K562 (cell line): ENCODE data around the gene AGFG2. TPM values are rescaled to one million over a fixed set of nuclear protein-coding genes. Genes with fewer than 3 reads are reported as not detected.

Experiments used
- ARNT ChIP-seq, 2 experiments: fragments of 450-650 bp; IDR thresholded peaks; 2 replicates each; pipeline ENCODE4 v1.6.1; 2016; ENCODE audit warnings: mild to moderate bottlenecking in 1 of 2
- CCNT2 ChIP-seq: IDR thresholded peaks from 2 replicates; pipeline ENCODE4 v1.6.1; 2011; ENCODE audit warnings: borderline replicate concordance, low read depth, mild to moderate bottlenecking, moderate library complexity, mixed read lengths, low read length; ENCODE audit not compliant: insufficient read length; ENCODE audit errors: extremely low read depth
- DEAF1 ChIP-seq: fragments of 450-650 bp; formaldehyde crosslinking; IDR thresholded peaks from 2 replicates; pipeline ENCODE4 v1.4.0; 2020; ENCODE audit warnings: mild to moderate bottlenecking, moderate library complexity
- ELF4 ChIP-seq: fragments of 450-650 bp; formaldehyde crosslinking; IDR thresholded peaks from 2 replicates; pipeline ENCODE4 v1.4.0; 2022; ENCODE audit warnings: missing genetic modification characterization
- ETV5 ChIP-seq: sonication (generic); formaldehyde crosslinking; IDR thresholded peaks from 2 replicates; pipeline ENCODE4 v1.4.0; 2020; ENCODE audit warnings: low read depth, mild to moderate bottlenecking, missing genetic modification reagents
- HDAC2 ChIP-seq: fragments of 450-650 bp; IDR thresholded peaks from 2 replicates; pipeline ENCODE4 v1.6.1; 2016; ENCODE audit warnings: mild to moderate bottlenecking
- HIVEP1 ChIP-seq: fragments of 250-450 bp; sonication (Bioruptor Pico); IDR thresholded peaks from 2 replicates; pipeline ENCODE4 v1.4.0; 2020; ENCODE audit warnings: mild to moderate bottlenecking
- HMG20A ChIP-seq: fragments of 450-650 bp; formaldehyde crosslinking; conservative IDR thresholded peaks from 2 replicates; pipeline ENCODE4 v1.4.0; 2020; ENCODE audit warnings: mild to moderate bottlenecking, mixed read lengths
- KDM4B ChIP-seq, 2 experiments: fragments of 450-650 bp in 1 of 2; sonication (generic) in 1 of 2; IDR thresholded peaks; 2 replicates each; pipeline ENCODE4 v1.6.1; 2016 to 2017; ENCODE audit warnings: borderline replicate concordance in 2 of 2, antibody characterized with exemption in 1 of 2, low read depth in 1 of 2, mild to moderate bottlenecking in 1 of 2
- MAX ChIP-seq: sonication (generic); formaldehyde crosslinking; IDR thresholded peaks from 2 replicates; pipeline ENCODE4 v1.9.0; 2022; ENCODE audit warnings: mild to moderate bottlenecking, missing genetic modification reagents
- MTA3 ChIP-seq: fragments of 450-650 bp; formaldehyde crosslinking; IDR thresholded peaks from 2 replicates; pipeline ENCODE4 v1.6.1; 2017; ENCODE audit warnings: mild to moderate bottlenecking, borderline replicate concordance
- NCOA1 ChIP-seq: fragments of 450-650 bp; IDR thresholded peaks from 2 replicates; pipeline ENCODE4 v1.6.1; 2016; ENCODE audit warnings: low read depth
- NFXL1 ChIP-seq: fragments of 450-650 bp; formaldehyde crosslinking; IDR thresholded peaks from 2 replicates; pipeline ENCODE4 v1.4.0; 2021; ENCODE audit warnings: mild to moderate bottlenecking
- NFYB ChIP-seq: IDR thresholded peaks from 2 replicates; pipeline ENCODE4 v1.6.1; 2011; ENCODE audit warnings: mild to moderate bottlenecking, moderate library complexity; ENCODE audit not compliant: insufficient read length; ENCODE audit errors: extremely low read depth
- NRF1 ChIP-seq, 2 experiments: fragments of 450-650 bp; IDR thresholded peaks in 1 of 2; conservative IDR thresholded peaks in 1 of 2; 2 replicates each; pipeline ENCODE4 v1.6.1; 2014; ENCODE audit warnings: mild to moderate bottlenecking in 2 of 2
- POLR2A ChIP-seq: fragments of 450-650 bp; conservative IDR thresholded peaks from 2 replicates; pipeline ENCODE4 v1.6.1; 2016
- PRPF4 ChIP-seq: fragments of 200-400 bp; formaldehyde crosslinking; IDR thresholded peaks from one replicate; pipeline ENCODE4 v1.6.1; 2017; ENCODE audit warnings: low read length, low read depth, mild to moderate bottlenecking; ENCODE audit not compliant: insufficient read depth, poor library complexity, severe bottlenecking
- RBBP5 ChIP-seq: fragments of 200-600 bp; sonication (generic); IDR thresholded peaks from 2 replicates; pipeline ENCODE4 v1.6.1; 2012; ENCODE audit warnings: borderline replicate concordance, mild to moderate bottlenecking, low read length, control low read depth, inconsistent platforms; ENCODE audit not compliant: insufficient read depth, poor library complexity, severe bottlenecking
- RNF2 ChIP-seq: sonication (generic); IDR thresholded peaks from 2 replicates; pipeline ENCODE4 v1.6.1; 2016
- SLC30A9 ChIP-seq: fragments of 250-450 bp; sonication (Bioruptor Pico); IDR thresholded peaks from 2 replicates; pipeline ENCODE4 v1.8.0; 2022; ENCODE audit warnings: mild to moderate bottlenecking, moderate library complexity
- SP2 ChIP-seq: IDR thresholded peaks from 2 replicates; pipeline ENCODE4 v1.6.1; 2011; ENCODE audit warnings: mild to moderate bottlenecking, low read depth, low read length, moderate library complexity; ENCODE audit not compliant: poor library complexity, severe bottlenecking; ENCODE audit errors: extremely low read depth
- TCF7L2 ChIP-seq: fragments of 150-350 bp; IDR thresholded peaks from 2 replicates; pipeline ENCODE4 v1.6.1; 2016; ENCODE audit warnings: low read depth, mild to moderate bottlenecking, low read length, moderate library complexity
- TGIF2 ChIP-seq: sonication (generic); formaldehyde crosslinking; IDR thresholded peaks from 2 replicates; pipeline ENCODE4 v1.8.1; 2022; ENCODE audit warnings: mild to moderate bottlenecking, missing genetic modification reagents, moderate library complexity
- ZBTB33 ChIP-seq: sonication (generic); formaldehyde crosslinking; IDR thresholded peaks from 2 replicates; pipeline ENCODE4 v1.8.1; 2023; ENCODE audit warnings: mild to moderate bottlenecking, missing genetic modification reagents
- ZBTB8A ChIP-seq: fragments of 450-650 bp; IDR thresholded peaks from 2 replicates; pipeline ENCODE4 v1.6.1; 2018; ENCODE audit warnings: mild to moderate bottlenecking, moderate library complexity; ENCODE audit not compliant: partially characterized antibody
- ZNF134 ChIP-seq: fragments of 250-450 bp; sonication (Bioruptor Pico); conservative IDR thresholded peaks from 2 replicates; pipeline ENCODE4 v1.4.0; 2020
- polyA plus RNA-seq, 8 experiments: library from polyadenylated mRNA; depleted of rRNA in 4 of 8; stranded (reverse) in 5 of 8; unstranded in 3 of 8; fragments of >200 nt; fragmentation: Nextera tagmentation in 2 of 8; fragmentation: Illumina TruSeq in 1 of 8; extraction: Ambion mirVana in 2 of 8; extraction: Trizol in 1 of 8; gene quantifications; 2 replicates each; pipeline versions ENCODE4 v1.2.1 to v1.2.3, GENCODE V29; 2011 to 2014; ENCODE audit warnings: inconsistent platforms in 1 of 8, missing spikeins in 1 of 8
- total RNA-seq, 7 experiments: library from RNA; depleted of rRNA in 6 of 7; stranded (reverse); fragments of >200 nt in 6 of 7; fragmentation: Illumina TruSeq in 2 of 7; extraction: Trizol in 2 of 7; gene quantifications; 2 replicates each; pipeline versions ENCODE4 v1.2.1 to v1.2.3, GENCODE V29; 2011 to 2021; ENCODE audit warnings: low replicate concordance in 1 of 7

The AGFG2 gene
- total and polyA plus RNA-seq, 9 of the 15 experiments (the other 6 are each of a cell fraction or from before 2014, with no cell fraction given): 0.31 to 23.1 (median 6.5) TPM

GRCh38 chr7:100538654-100539435, at the start of gene AGFG2 (continued):
- TF ChIP-seq DEAF1 (CRISPR knock-in tag) (0 out of 2 replicates have a peak, but pooled peaks have one; percentile 31), NRF1 (conservative IDR thresholded peaks at IDR 0.05 in 1 of 2, IDR thresholded peaks at IDR 0.05 in 1 of 2) (peak; percentile 99), NCOA1 (no peak), ZBTB8A (no peak), ZBTB33 (CRISPR knock-in tag) (peak; percentile 41; the same call in 1 of the 2 replicates), NFYB (peak; percentile 90), ELF4 (CRISPR knock-in tag) (peak; percentile 79; the same call in 1 of the 2 replicates), KDM4B (IDR thresholded peaks at IDR 0.05; ENCODE audit: borderline replicate concordance in 2 of 2, low read depth in 1 of 2) (peak in 1 of 2 experiments; percentile 72; a peak in 1 of 4 replicates), MAX (CRISPR knock-in tag) (peak; percentile 95), RBBP5 (peak; percentile 91), HIVEP1 (CRISPR knock-in tag) (no peak), RNF2 (peak; percentile 62; the same call in 1 of the 2 replicates), CCNT2 (no peak), NFXL1 (CRISPR knock-in tag) (no peak), MTA3 (peak; percentile 37), SLC30A9 (CRISPR knock-in tag) (no peak), ETV5 (CRISPR knock-in tag) (no peak), SP2 (peak; percentile 2), PRPF4 (no peak), HMG20A (CRISPR knock-in tag) (no peak), ARNT (IDR thresholded peaks at IDR 0.05) (peak in 1 of 2 experiments; percentile 74; a peak in 1 of 4 replicates), HDAC2 (peak; percentile 78), TGIF2 (CRISPR knock-in tag) (peak; percentile 99), TCF7L2 (peak; percentile 72), POLR2A (peak; percentile 87), ZNF134 (0 out of 2 replicates have a peak, but pooled peaks have one; percentile 27)
